ENCODE measurements around the gene RARRES2. TPM values are rescaled to one million over a fixed set of nuclear protein-coding genes. Genes with fewer than 3 reads are reported as not detected.
A peak's percentile ranks its signal among the peaks of the same experiment; 100 is the strongest.

The RARRES2 gene
- polyA plus RNA-seq, 2 donors, result 22.6 to 39.3 TPM

- H3K9me3 ChIP-seq (ENCODE audit: control insufficient read depth in 2 of 2, insufficient read depth in 1 of 2, low read depth in 1 of 2, low read length in 1 of 2), result no peaks in the 10 kb centered on the region
- peak overlapping the region; percentile 71 to 85 for H3K4me3 ChIP-seq (ENCODE audit: low read depth in 1 of 2, low read length in 2 of 2)
- H3K4me1 ChIP-seq (ENCODE audit: control insufficient read depth in 2 of 2, insufficient read depth in 2 of 2, low read length in 1 of 2), result peaks cover 8 to 18% of the 10 kb centered on the region in 2 donors
- peak overlapping the region; percentile 87 to 91 for H3K27ac ChIP-seq (ENCODE audit: low read depth in 2 of 2, low read length in 1 of 2)
- WGBS, 2 donors, result 4 to 5% methylated on average over 32 of the region's 32 CpGs
- no peaks in the 10 kb centered on the region for H3K36me3 ChIP-seq (ENCODE audit: control insufficient read depth in 2 of 2, insufficient read depth in 2 of 2, low read length in 1 of 2)
- H3K27me3 ChIP-seq (ENCODE audit: control insufficient read depth in 1 of 2, insufficient read depth in 2 of 2, low read length in 2 of 2), result no peaks in the 10 kb centered on the region
Measured at GRCh38 chr7:150378115-150378852, 36.9 kb upstream of the RARRES2 start.

- peaks cover 0 to 5% of the 10 kb centered on the region in 2 donors for H3K36me3 ChIP-seq (ENCODE audit: control insufficient read depth in 2 of 2, insufficient read depth in 2 of 2, low read length in 1 of 2)
- H3K27ac ChIP-seq (ENCODE audit: low read depth in 2 of 2, low read length in 1 of 2), result peak overlapping the region in 1 of 2 donors; percentile 17
- H3K9me3 ChIP-seq (ENCODE audit: control insufficient read depth in 2 of 2, insufficient read depth in 1 of 2, low read depth in 1 of 2, low read length in 1 of 2), result no peaks in the 10 kb centered on the region
- H3K4me1 ChIP-seq (ENCODE audit: control insufficient read depth in 2 of 2, insufficient read depth in 2 of 2, low read length in 1 of 2), result peaks cover 11 to 22% of the 10 kb centered on the region in 2 donors
- H3K27me3 ChIP-seq (ENCODE audit: control insufficient read depth in 1 of 2, insufficient read depth in 2 of 2, low read length in 2 of 2), result no peaks in the 10 kb centered on the region
- no peak overlapping the region for H3K4me3 ChIP-seq (ENCODE audit: low read depth in 1 of 2, low read length in 2 of 2)
- 47 to 58% methylated on average over 4 of the region's 4 CpGs for WGBS, 2 donors
Measured at GRCh38 chr7:150377635-150378034, 36.2 kb upstream of the RARRES2 start.

- Histone ChIP-seq H3K36me3 (ENCODE audit: control insufficient read depth in 2 of 2, insufficient read depth in 2 of 2, low read length in 1 of 2) (peaks cover 0 to 9% of the 10 kb centered on the region in 2 donors), H3K9me3 (ENCODE audit: control insufficient read depth in 2 of 2, insufficient read depth in 1 of 2, low read depth in 1 of 2, low read length in 1 of 2) (no peaks in the 10 kb centered on the region), H3K4me3 (ENCODE audit: low read depth in 1 of 2, low read length in 2 of 2) (no peak overlapping the region), H3K4me1 (ENCODE audit: control insufficient read depth in 2 of 2, insufficient read depth in 2 of 2, low read length in 1 of 2) (peaks cover 7 to 22% of the 10 kb centered on the region in 2 donors), H3K27ac (ENCODE audit: low read depth in 2 of 2, low read length in 1 of 2) (peak overlapping the region in 1 of 2 donors; percentile 17), H3K27me3 (ENCODE audit: control insufficient read depth in 1 of 2, insufficient read depth in 2 of 2, low read length in 2 of 2) (no peaks in the 10 kb centered on the region)
- WGBS, 2 donors, result 33 to 46% methylated on average over 3 of the region's 3 CpGs
Measured at GRCh38 chr7:150377196-150377595, 35.8 kb upstream of the RARRES2 start.

GRCh38 chr7:150376560-150376959 lies 35.1 kb upstream of the RARRES2 start:
- no peak overlapping the region for H3K27ac ChIP-seq (ENCODE audit: low read depth in 2 of 2, low read length in 1 of 2)
- 68 to 72% methylated on average over 6 of the region's 6 CpGs for WGBS, 2 donors
- H3K4me1 ChIP-seq (ENCODE audit: control insufficient read depth in 2 of 2, insufficient read depth in 2 of 2, low read length in 1 of 2), result peaks cover 3 to 19% of the 10 kb centered on the region in 2 donors
- no peaks in the 10 kb centered on the region for H3K9me3 ChIP-seq (ENCODE audit: control insufficient read depth in 2 of 2, insufficient read depth in 1 of 2, low read depth in 1 of 2, low read length in 1 of 2)
- no peak overlapping the region for H3K4me3 ChIP-seq (ENCODE audit: low read depth in 1 of 2, low read length in 2 of 2)
- peaks cover 0 to 14% of the 10 kb centered on the region in 2 donors for H3K36me3 ChIP-seq (ENCODE audit: control insufficient read depth in 2 of 2, insufficient read depth in 2 of 2, low read length in 1 of 2)
- no peaks in the 10 kb centered on the region for H3K27me3 ChIP-seq (ENCODE audit: control insufficient read depth in 1 of 2, insufficient read depth in 2 of 2, low read length in 2 of 2)

GRCh38 chr7:150375662-150376521 lies 34.5 kb upstream of the RARRES2 start:
- peaks cover 3 to 24% of the 10 kb centered on the region in 2 donors for H3K4me1 ChIP-seq (ENCODE audit: control insufficient read depth in 2 of 2, insufficient read depth in 2 of 2, low read length in 1 of 2)
- H3K27ac ChIP-seq (ENCODE audit: low read depth in 2 of 2, low read length in 1 of 2), result no peak overlapping the region
- WGBS, 2 donors, result 65 to 72% methylated on average over 10 of the region's 10 CpGs
- H3K9me3 ChIP-seq (ENCODE audit: control insufficient read depth in 2 of 2, insufficient read depth in 1 of 2, low read depth in 1 of 2, low read length in 1 of 2), result no peaks in the 10 kb centered on the region
- H3K4me3 ChIP-seq (ENCODE audit: low read depth in 1 of 2, low read length in 2 of 2), result no peak overlapping the region
- no peaks in the 10 kb centered on the region for H3K27me3 ChIP-seq (ENCODE audit: control insufficient read depth in 1 of 2, insufficient read depth in 2 of 2, low read length in 2 of 2)
- H3K36me3 ChIP-seq (ENCODE audit: control insufficient read depth in 2 of 2, insufficient read depth in 2 of 2, low read length in 1 of 2), result peaks cover 0 to 19% of the 10 kb centered on the region in 2 donors

GRCh38 chr7:150374472-150374871 lies 33.0 kb upstream of the RARRES2 start:
- Histone ChIP-seq H3K27me3 (ENCODE audit: control insufficient read depth in 1 of 2, insufficient read depth in 2 of 2, low read length in 2 of 2) (no peaks in the 10 kb centered on the region), H3K4me1 (ENCODE audit: control insufficient read depth in 2 of 2, insufficient read depth in 2 of 2, low read length in 1 of 2) (peaks cover 6 to 28% of the 10 kb centered on the region in 2 donors), H3K9me3 (ENCODE audit: control insufficient read depth in 2 of 2, insufficient read depth in 1 of 2, low read depth in 1 of 2, low read length in 1 of 2) (no peaks in the 10 kb centered on the region), H3K4me3 (ENCODE audit: low read depth in 1 of 2, low read length in 2 of 2) (no peak overlapping the region), H3K36me3 (ENCODE audit: control insufficient read depth in 2 of 2, insufficient read depth in 2 of 2, low read length in 1 of 2) (peaks cover 0 to 19% of the 10 kb centered on the region in 2 donors), H3K27ac (ENCODE audit: low read depth in 2 of 2, low read length in 1 of 2) (no peak overlapping the region)
- whole genome bisulfite sequencing, 2 donors, result 90 to 96% methylated on average over 5 of the region's 5 CpGs

- no peak overlapping the region for H3K27ac ChIP-seq (ENCODE audit: low read depth in 2 of 2, low read length in 1 of 2)
Measured at GRCh38 chr7:150374026-150374425, 32.6 kb upstream of the RARRES2 start.

GRCh38 chr7:150373049-150373801 lies 31.8 kb upstream of the RARRES2 start:
- peaks cover 6 to 30% of the 10 kb centered on the region in 2 donors for H3K4me1 ChIP-seq (ENCODE audit: control insufficient read depth in 2 of 2, insufficient read depth in 2 of 2, low read length in 1 of 2)

More at GRCh38 chr7:150374026-150374425, 32.6 kb upstream of the RARRES2 start:
- 72 to 88% methylated on average over 4 of the region's 4 CpGs for WGBS, 2 donors
- Histone ChIP-seq H3K4me1 (ENCODE audit: control insufficient read depth in 2 of 2, insufficient read depth in 2 of 2, low read length in 1 of 2) (peaks cover 6 to 30% of the 10 kb centered on the region in 2 donors), H3K9me3 (ENCODE audit: control insufficient read depth in 2 of 2, insufficient read depth in 1 of 2, low read depth in 1 of 2, low read length in 1 of 2) (no peaks in the 10 kb centered on the region), H3K36me3 (ENCODE audit: control insufficient read depth in 2 of 2, insufficient read depth in 2 of 2, low read length in 1 of 2) (peaks cover 0 to 19% of the 10 kb centered on the region in 2 donors), H3K4me3 (ENCODE audit: low read depth in 1 of 2, low read length in 2 of 2) (peak overlapping the region in 1 of 2 donors; percentile 41), H3K27me3 (ENCODE audit: control insufficient read depth in 1 of 2, insufficient read depth in 2 of 2, low read length in 2 of 2) (no peaks in the 10 kb centered on the region)

More at GRCh38 chr7:150373049-150373801, 31.8 kb upstream of the RARRES2 start:
- WGBS, 2 donors, result 51 to 58% methylated on average over 20 to 21 of the region's 21 CpGs
- Histone ChIP-seq H3K27me3 (ENCODE audit: control insufficient read depth in 1 of 2, insufficient read depth in 2 of 2, low read length in 2 of 2) (no peaks in the 10 kb centered on the region), H3K4me3 (ENCODE audit: low read depth in 1 of 2, low read length in 2 of 2) (peak overlapping the region; percentile 12 to 41), H3K36me3 (ENCODE audit: control insufficient read depth in 2 of 2, insufficient read depth in 2 of 2, low read length in 1 of 2) (peaks cover 0 to 19% of the 10 kb centered on the region in 2 donors), H3K27ac (ENCODE audit: low read depth in 2 of 2, low read length in 1 of 2) (peak overlapping the region; percentile 52 to 84), H3K9me3 (ENCODE audit: control insufficient read depth in 2 of 2, insufficient read depth in 1 of 2, low read depth in 1 of 2, low read length in 1 of 2) (no peaks in the 10 kb centered on the region)
